OCI-LY7 (cell line): ENCODE measurements around the gene NAALADL2. TPM values are rescaled to one million over a fixed set of nuclear protein-coding genes. Genes with fewer than 3 reads are reported as not detected.

Source experiments
- BruUV-seq: library from RNA; stranded (reverse); fragments of 400-500 nt; replicated peaks from 2 replicates; lab custom pipeline; 2021; lab: Mats Ljungman, UMichigan
- CTCF ChIA-PET: fragments of 300-600 bp; sonication (Branson Sonifier 250); formaldehyde crosslinking; loops from one replicate; lab custom pipeline; 2022; ENCODE audit warnings: antibody characterized with exemption; ENCODE audit not compliant: unreplicated experiment; lab: Charles Lee
- POLR2A ChIA-PET: fragments of 300-600 bp; sonication (Branson Sonifier 250); formaldehyde crosslinking; loops from one replicate; lab custom pipeline; 2022; ENCODE audit warnings: antibody characterized with exemption; lab: Charles Lee
- DNase-seq: peaks from one replicate; pipeline ENCODE4 v3.0.0-alpha.2; 2015; ENCODE audit warnings: low spot score
- H2AFZ ChIP-seq: fragments of 200-600 bp; sonication (generic), shearing (Covaris generic); 2 replicates; pipeline ENCODE4 v1.6.1; 2014; ENCODE audit warnings: mild to moderate bottlenecking, antibody characterized with exemption, low read length, moderate library complexity
- H3K27ac ChIP-seq: fragments of 200-600 bp; sonication (generic); 2 replicates; pipeline ENCODE4 v1.5.1; 2014; ENCODE audit warnings: mixed run types, low read depth, mild to moderate bottlenecking, moderate library complexity, low read length, inconsistent platforms; ENCODE audit not compliant: poor library complexity, severe bottlenecking
- H3K36me3 ChIP-seq: fragments of 200-600 bp; sonication (generic); 2 replicates; pipeline ENCODE4 v1.6.1; 2014; ENCODE audit warnings: mild to moderate bottlenecking, antibody characterized with exemption, low read length, moderate library complexity, mixed read lengths; ENCODE audit not compliant: insufficient read depth
- H3K4me1 ChIP-seq: fragments of 200-600 bp; sonication (generic); 2 replicates; pipeline ENCODE4 v1.5.1; 2014; ENCODE audit warnings: mild to moderate bottlenecking, low read length; ENCODE audit not compliant: insufficient read depth, poor library complexity, severe bottlenecking
- H3K4me2 ChIP-seq: fragments of 200-600 bp; sonication (generic); 2 replicates; pipeline ENCODE4 v1.6.1; 2014; ENCODE audit warnings: mild to moderate bottlenecking, low read length
- H3K4me3 ChIP-seq: fragments of 200-600 bp; sonication (generic); 2 replicates; pipeline ENCODE4 v1.5.1; 2014; ENCODE audit warnings: mild to moderate bottlenecking, low read depth, low read length; ENCODE audit not compliant: poor library complexity, severe bottlenecking
- H3K79me2 ChIP-seq: fragments of 200-600 bp; sonication (generic); 2 replicates; pipeline ENCODE4 v1.6.1; 2016; ENCODE audit warnings: low read depth, mild to moderate bottlenecking, low read length, moderate library complexity, mixed read lengths; ENCODE audit not compliant: insufficient read depth
- H3K9me2 ChIP-seq: fragments of 200-600 bp; sonication (generic); 2 replicates; pipeline ENCODE4 v1.6.1; 2016; ENCODE audit warnings: mild to moderate bottlenecking, low read length, mixed read lengths; ENCODE audit not compliant: insufficient read depth
- H3K9me3 ChIP-seq: fragments of 200-600 bp; sonication (generic); 2 replicates; pipeline ENCODE4 v1.6.1; 2014; ENCODE audit warnings: mild to moderate bottlenecking, mixed run types, low read length, mixed read lengths
- H4K20me1 ChIP-seq: fragments of 200-600 bp; sonication (generic); 2 replicates; pipeline ENCODE4 v1.6.1; 2014; ENCODE audit warnings: mild to moderate bottlenecking, antibody characterized with exemption, low read length, moderate library complexity, mixed read lengths; ENCODE audit not compliant: insufficient read depth
- CTCF ChIP-seq: fragments of 200-600 bp; sonication (generic); conservative IDR thresholded peaks from 2 replicates; pipeline ENCODE4 v1.5.1; 2014; ENCODE audit warnings: mild to moderate bottlenecking, antibody characterized with exemption, low read length, moderate library complexity, mixed read lengths
- EZH2phosphoT487 ChIP-seq: fragments of 200-600 bp; sonication (generic); IDR thresholded peaks from 2 replicates; pipeline ENCODE4 v1.6.1; 2018; ENCODE audit warnings: low read depth, borderline replicate concordance, mild to moderate bottlenecking, mixed run types, antibody characterized with exemption, low read length, moderate library complexity, mixed read lengths
- intact Hi-C: fragments of 100-400 bp; cut with micrococcal nuclease; formaldehyde crosslinking; loops from one replicate; pipeline ENCODE4 v1.10.0; 2022; ENCODE audit not compliant: unreplicated experiment
- total RNA-seq, 2 experiments: library from RNA; depleted of rRNA in 1 of 2; stranded (reverse); fragments of >200 nt in 1 of 2; shearing (Covaris generic) in 1 of 2; gene quantifications; 2 replicates each; pipeline ENCODE4 v1.2.3, GENCODE V29; 2014 to 2022

NAALADL2 gene
- total RNA-seq, 2 experiments from 2014 or later: 0.25 to 0.70 TPM

GRCh38 chr3:175656461-175656860 lies 797.3 kb downstream of the NAALADL2 start:
- no peak overlapping the region for H3K4me2 ChIP-seq
- H2AFZ ChIP-seq: no peak overlapping the region
- H3K9me2 ChIP-seq: no peaks in the 10 kb centered on the region
- ChIA-PET POLR2A (no interaction called here), CTCF (no interaction called here)
- H3K79me2 ChIP-seq: no peaks in the 10 kb centered on the region
- no peak overlapping the region for H3K27ac ChIP-seq
- no peaks in the 10 kb centered on the region for H3K36me3 ChIP-seq
- no peaks in the 10 kb centered on the region for H3K4me1 ChIP-seq
- no peaks in the 10 kb centered on the region for H4K20me1 ChIP-seq
- TF ChIP-seq EZH2phosphoT487: no peak
- no peak for TF ChIP-seq CTCF
- intact Hi-C loops: no loop called here
- DNase-seq: no peak
- H3K4me3 ChIP-seq: no peak overlapping the region
- no TSS peak for BruUV-seq
- no peaks in the 10 kb centered on the region for H3K9me3 ChIP-seq

GRCh38 chr3:175659670-175660350 lies 800.7 kb downstream of the NAALADL2 start:
- intact Hi-C loops: no loop called here
- Histone ChIP-seq H3K9me3 (no peaks in the 10 kb centered on the region), H3K4me2 (no peak overlapping the region), H3K4me3 (no peak overlapping the region), H3K36me3 (no peaks in the 10 kb centered on the region), H3K4me1 (no peaks in the 10 kb centered on the region), H4K20me1 (no peaks in the 10 kb centered on the region), H3K79me2 (no peaks in the 10 kb centered on the region), H2AFZ (no peak overlapping the region), H3K9me2 (no peaks in the 10 kb centered on the region), H3K27ac (no peak overlapping the region)
- ChIA-PET CTCF (no interaction called here), POLR2A (no interaction called here)
- TF ChIP-seq EZH2phosphoT487 (no peak), CTCF (no peak)
- DNase-seq: no peak
- no TSS peak for BruUV-seq

GRCh38 chr3:175662815-175663214 lies 803.7 kb downstream of the NAALADL2 start:
- DNase-seq: no peak
- no peak overlapping the region for H3K4me3 ChIP-seq
- no peaks in the 10 kb centered on the region for H3K4me1 ChIP-seq
- H3K9me2 ChIP-seq: no peaks in the 10 kb centered on the region
- H4K20me1 ChIP-seq: no peaks in the 10 kb centered on the region
- no peak overlapping the region for H2AFZ ChIP-seq
- H3K36me3 ChIP-seq: no peaks in the 10 kb centered on the region
- no peak overlapping the region for H3K4me2 ChIP-seq
- TF ChIP-seq EZH2phosphoT487 (no peak), CTCF (no peak)
- POLR2A ChIA-PET: no interaction called here
- no peaks in the 10 kb centered on the region for H3K79me2 ChIP-seq
- H3K27ac ChIP-seq: no peak overlapping the region
- intact Hi-C loops: no loop called here
- no TSS peak for BruUV-seq
- no peaks in the 10 kb centered on the region for H3K9me3 ChIP-seq
- CTCF ChIA-PET: no interaction called here
